HEK293 (cell line): ENCODE measurements around the gene PDE4D.

Experiments
- CTCF ChIA-PET: fragments of 350-600 bp; formaldehyde crosslinking; extraction: SDS; loops from one replicate; lab custom pipeline; 2021; ENCODE audit warnings: antibody characterized with exemption; lab: Yijun Ruan, JAX
- POLR2A ChIA-PET: fragments of 300-600 bp; formaldehyde crosslinking; extraction: SDS; loops from one replicate; lab custom pipeline; 2020; ENCODE audit warnings: antibody characterized with exemption, inconsistent platforms; lab: Yijun Ruan, JAX
- H3K27ac ChIP-seq: fragments of 200-500 bp; sonication (Bioruptor generic); 2 replicates; pipeline ENCODE4 v1.5.1; 2014; ENCODE audit warnings: low read depth, low read length, control low read depth, inconsistent platforms; ENCODE audit errors: extremely low read depth
- H3K36me3 ChIP-seq, 2 experiments: fragments of 200-500 bp in 1 of 2; sonication (Bioruptor generic) in 1 of 2; 1 replicate in 1 of 2; 2 replicates in 1 of 2; pipeline ENCODE4 v1.5.1; 2014 to 2017; ENCODE audit warnings: inconsistent platforms in 2 of 2, low read length in 2 of 2; ENCODE audit not compliant: control insufficient read depth in 2 of 2, insufficient read depth in 1 of 2
- H3K4me1 ChIP-seq: fragments of 200-500 bp; sonication (Bioruptor generic); 2 replicates; pipeline ENCODE4 v1.5.1; 2014; ENCODE audit warnings: mild to moderate bottlenecking, low read length, inconsistent platforms; ENCODE audit not compliant: control insufficient read depth, insufficient read depth
- H3K4me3 ChIP-seq: 2 replicates; pipeline ENCODE4 v1.5.1; 2011; ENCODE audit warnings: low read depth, mild to moderate bottlenecking, control low read depth, low read length, moderate library complexity
- H3K9me3 ChIP-seq: fragments of 200-500 bp; sonication (Bioruptor generic); 2 replicates; pipeline ENCODE4 v1.5.1; 2014; ENCODE audit warnings: low read depth, low read length, inconsistent platforms; ENCODE audit not compliant: control insufficient read depth, insufficient read depth
- OVOL3 ChIP-seq: fragments of 450-650 bp; formaldehyde crosslinking; IDR thresholded peaks from 2 replicates; pipeline ENCODE4 v1.5.1; 2016; ENCODE audit warnings: missing biosample characterization, missing genetic modification characterization
- SALL2 ChIP-seq: fragments of 450-650 bp; formaldehyde crosslinking; IDR thresholded peaks from 2 replicates; pipeline ENCODE4 v1.5.0; 2017; ENCODE audit warnings: missing biosample characterization, mild to moderate bottlenecking, missing genetic modification characterization, borderline replicate concordance
- SETDB1 ChIP-seq: IDR thresholded peaks from one replicate; pipeline ENCODE4 v1.6.1; 2017; ENCODE audit warnings: mild to moderate bottlenecking, low read length, moderate library complexity, mixed read lengths; ENCODE audit not compliant: insufficient read length
- SP7 ChIP-seq: fragments of 450-650 bp; formaldehyde crosslinking; IDR thresholded peaks from 2 replicates; pipeline ENCODE4 v1.5.1; 2016; ENCODE audit warnings: missing biosample characterization, missing genetic modification characterization
- WT1 ChIP-seq: fragments of 450-650 bp; formaldehyde crosslinking; IDR thresholded peaks from 2 replicates; pipeline ENCODE4 v1.5.1; 2016; ENCODE audit warnings: missing biosample characterization, missing genetic modification characterization
- ZBTB20 ChIP-seq: fragments of 450-650 bp; formaldehyde crosslinking; IDR thresholded peaks from 2 replicates; pipeline ENCODE4 v1.5.1; 2016; ENCODE audit warnings: missing biosample characterization, missing genetic modification characterization
- ZEB2 ChIP-seq: fragments of 450-650 bp; formaldehyde crosslinking; IDR thresholded peaks from 2 replicates; pipeline ENCODE4 v1.5.1; 2016; ENCODE audit warnings: missing biosample characterization, missing genetic modification characterization
- ZFP37 ChIP-seq: fragments of 450-650 bp; formaldehyde crosslinking; IDR thresholded peaks from 2 replicates; pipeline ENCODE4 v1.5.1; 2016; ENCODE audit warnings: missing biosample characterization, missing genetic modification characterization
- ZNF157 ChIP-seq: fragments of 450-650 bp; formaldehyde crosslinking; IDR thresholded peaks from 2 replicates; pipeline ENCODE4 v1.5.1; 2016; ENCODE audit warnings: missing biosample characterization, missing genetic modification characterization
- ZNF302 ChIP-seq: fragments of 450-650 bp; formaldehyde crosslinking; IDR thresholded peaks from 2 replicates; pipeline ENCODE4 v1.5.1; 2016; ENCODE audit warnings: missing biosample characterization, missing genetic modification characterization, low read depth
- ZNF366 ChIP-seq: fragments of 450-650 bp; formaldehyde crosslinking; conservative IDR thresholded peaks from 2 replicates; pipeline ENCODE4 v1.5.1; 2016; ENCODE audit warnings: missing biosample characterization, missing genetic modification characterization
- ZNF404 ChIP-seq: fragments of 450-650 bp; formaldehyde crosslinking; IDR thresholded peaks from 2 replicates; pipeline ENCODE4 v1.5.1; 2017; ENCODE audit warnings: missing biosample characterization, missing genetic modification characterization
- ZNF596 ChIP-seq: fragments of 450-650 bp; IDR thresholded peaks from 2 replicates; pipeline ENCODE4 v1.5.0; 2018; ENCODE audit warnings: missing biosample characterization, mild to moderate bottlenecking, missing genetic modification characterization, moderate library complexity
- ZNF747 ChIP-seq: fragments of 450-650 bp; formaldehyde crosslinking; IDR thresholded peaks from 2 replicates; pipeline ENCODE4 v1.5.1; 2016; ENCODE audit warnings: missing biosample characterization, missing genetic modification characterization
- ZNF791 ChIP-seq: fragments of 450-650 bp; formaldehyde crosslinking; IDR thresholded peaks from 2 replicates; pipeline ENCODE4 v1.5.1; 2016; ENCODE audit warnings: missing biosample characterization, missing genetic modification characterization
- TF ChIP-seq, protein P1 (sequence below): fragments of 450-650 bp; formaldehyde crosslinking; IDR thresholded peaks from 2 replicates; pipeline ENCODE4 v1.5.1; 2017; ENCODE audit warnings: missing biosample characterization, missing genetic modification characterization
- TF ChIP-seq, protein P2 (sequence below): fragments of 450-650 bp; formaldehyde crosslinking; IDR thresholded peaks from 2 replicates; pipeline ENCODE4; 2016; ENCODE audit warnings: missing biosample characterization, missing genetic modification characterization
- TF ChIP-seq, protein P3 (sequence below): fragments of 450-650 bp; formaldehyde crosslinking; IDR thresholded peaks from 2 replicates; pipeline ENCODE4 v1.5.1; 2016; ENCODE audit warnings: missing biosample characterization, missing genetic modification characterization
- TF ChIP-seq, protein P4 (sequence below): fragments of 450-650 bp; formaldehyde crosslinking; IDR thresholded peaks from 2 replicates; pipeline ENCODE4 v1.5.1; 2016; ENCODE audit warnings: missing biosample characterization, missing genetic modification characterization, borderline replicate concordance

PDE4D gene

DNA sequence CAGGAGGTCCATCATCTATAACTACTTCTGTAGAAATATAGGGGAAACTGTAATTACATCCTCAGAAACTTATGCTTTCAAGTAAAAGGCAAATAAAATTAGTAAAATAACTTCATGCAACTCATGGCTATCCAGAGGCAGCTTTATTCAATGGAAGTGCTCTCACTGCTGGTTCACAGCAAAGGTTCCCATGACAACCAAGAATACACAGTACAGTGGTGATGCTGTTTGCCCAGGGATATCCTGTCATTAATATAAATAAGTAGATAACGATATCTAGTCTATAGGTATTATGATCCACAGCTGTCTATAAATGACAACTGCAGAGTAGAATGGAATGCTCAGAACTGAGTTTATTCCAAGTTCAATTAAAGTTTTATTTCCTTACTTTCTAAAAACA, 390.3 kb downstream of the PDE4D start (continued):
- no peak for TF ChIP-seq ZEB2
- no peak for TF ChIP-seq SP7 (tag by site-specific recombination)
- no peak for TF ChIP-seq ZFP37 (tag by site-specific recombination)
- no peak for TF ChIP-seq WT1 (tag by site-specific recombination)
- no peak for TF ChIP-seq OVOL3 (tag by site-specific recombination)
- TF ChIP-seq ZNF366 (tag by site-specific recombination): no peak
- TF ChIP-seq, protein P1, sequence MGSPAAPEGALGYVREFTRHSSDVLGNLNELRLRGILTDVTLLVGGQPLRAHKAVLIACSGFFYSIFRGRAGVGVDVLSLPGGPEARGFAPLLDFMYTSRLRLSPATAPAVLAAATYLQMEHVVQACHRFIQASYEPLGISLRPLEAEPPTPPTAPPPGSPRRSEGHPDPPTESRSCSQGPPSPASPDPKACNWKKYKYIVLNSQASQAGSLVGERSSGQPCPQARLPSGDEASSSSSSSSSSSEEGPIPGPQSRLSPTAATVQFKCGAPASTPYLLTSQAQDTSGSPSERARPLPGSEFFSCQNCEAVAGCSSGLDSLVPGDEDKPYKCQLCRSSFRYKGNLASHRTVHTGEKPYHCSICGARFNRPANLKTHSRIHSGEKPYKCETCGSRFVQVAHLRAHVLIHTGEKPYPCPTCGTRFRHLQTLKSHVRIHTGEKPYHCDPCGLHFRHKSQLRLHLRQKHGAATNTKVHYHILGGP (tag by site-specific recombination): no peak
- TF ChIP-seq, protein P2, sequence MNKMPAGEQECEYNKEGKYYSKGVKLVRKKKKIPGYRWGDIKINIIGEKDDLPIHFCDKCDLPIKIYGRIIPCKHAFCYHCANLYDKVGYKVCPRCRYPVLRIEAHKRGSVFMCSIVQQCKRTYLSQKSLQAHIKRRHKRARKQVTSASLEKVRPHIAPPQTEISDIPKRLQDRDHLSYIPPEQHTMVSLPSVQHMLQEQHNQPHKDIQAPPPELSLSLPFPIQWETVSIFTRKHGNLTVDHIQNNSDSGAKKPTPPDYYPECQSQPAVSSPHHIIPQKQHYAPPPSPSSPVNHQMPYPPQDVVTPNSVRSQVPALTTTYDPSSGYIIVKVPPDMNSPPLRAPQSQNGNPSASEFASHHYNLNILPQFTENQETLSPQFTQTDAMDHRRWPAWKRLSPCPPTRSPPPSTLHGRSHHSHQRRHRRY (tag by site-specific recombination): no peak

DNA sequence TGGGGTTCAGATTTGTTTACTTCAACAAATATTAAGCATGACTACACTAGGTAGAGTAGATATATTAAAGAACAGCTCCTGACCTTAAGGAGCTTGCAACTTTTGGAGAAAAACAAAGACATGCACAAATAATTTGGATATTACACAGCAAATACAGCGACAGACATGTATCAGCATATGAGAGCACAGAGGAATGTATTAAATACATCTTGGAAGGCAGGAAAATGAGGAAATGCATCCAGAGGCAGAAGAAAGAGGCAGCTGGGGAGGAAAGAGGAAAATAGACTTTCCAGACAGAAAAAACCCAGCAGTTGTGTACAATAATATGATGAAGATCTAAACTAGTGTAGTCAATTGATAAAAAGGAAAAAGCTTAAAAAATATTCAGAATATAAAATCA, 392.2 kb downstream of the PDE4D start:
- Histone ChIP-seq H3K4me3 (no peak overlapping the region), H3K27ac (no peak overlapping the region), H3K4me1 (no peaks in the 10 kb centered on the region), H3K36me3 (no peaks in the 10 kb centered on the region), H3K9me3 (no peaks in the 10 kb centered on the region)
- ChIA-PET POLR2A (no interaction called here), CTCF (interaction anchor here (0.6 to 2.2 kb wide), 5 partner anchors 14 to 313 kb away, joined by 3 to 9 read pairs (median 5); no protein-coding TSS in a partner anchor)
- no peak for TF ChIP-seq ZNF404 (tag by site-specific recombination)
- no peak for TF ChIP-seq ZBTB20 (tag by site-specific recombination)
- no peak for TF ChIP-seq SETDB1
- TF ChIP-seq ZNF747 (tag by site-specific recombination): no peak
- no peak for TF ChIP-seq ZNF157
- TF ChIP-seq, protein P3, sequence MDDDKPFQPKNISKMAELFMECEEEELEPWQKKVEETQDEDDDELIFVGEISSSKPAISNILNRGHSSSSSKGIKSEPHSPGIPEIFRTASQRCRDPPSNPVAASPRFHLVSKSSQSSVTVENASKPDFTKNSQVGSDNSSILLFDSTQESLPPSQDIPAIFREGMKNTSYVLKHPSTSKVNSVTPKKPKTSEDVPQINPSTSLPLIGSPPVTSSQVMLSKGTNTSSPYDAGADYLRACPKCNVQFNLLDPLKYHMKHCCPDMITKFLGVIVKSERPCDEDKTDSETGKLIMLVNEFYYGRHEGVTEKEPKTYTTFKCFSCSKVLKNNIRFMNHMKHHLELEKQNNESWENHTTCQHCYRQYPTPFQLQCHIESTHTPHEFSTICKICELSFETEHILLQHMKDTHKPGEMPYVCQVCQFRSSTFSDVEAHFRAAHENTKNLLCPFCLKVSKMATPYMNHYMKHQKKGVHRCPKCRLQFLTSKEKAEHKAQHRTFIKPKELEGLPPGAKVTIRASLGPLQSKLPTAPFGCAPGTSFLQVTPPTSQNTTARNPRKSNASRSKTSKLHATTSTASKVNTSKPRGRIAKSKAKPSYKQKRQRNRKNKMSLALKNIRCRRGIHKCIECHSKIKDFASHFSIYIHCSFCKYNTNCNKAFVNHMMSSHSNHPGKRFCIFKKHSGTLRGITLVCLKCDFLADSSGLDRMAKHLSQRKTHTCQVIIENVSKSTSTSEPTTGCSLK (tag by site-specific recombination): no peak
- TF ChIP-seq ZNF596 (tag by site-specific recombination): no peak
- TF ChIP-seq, protein P4, sequence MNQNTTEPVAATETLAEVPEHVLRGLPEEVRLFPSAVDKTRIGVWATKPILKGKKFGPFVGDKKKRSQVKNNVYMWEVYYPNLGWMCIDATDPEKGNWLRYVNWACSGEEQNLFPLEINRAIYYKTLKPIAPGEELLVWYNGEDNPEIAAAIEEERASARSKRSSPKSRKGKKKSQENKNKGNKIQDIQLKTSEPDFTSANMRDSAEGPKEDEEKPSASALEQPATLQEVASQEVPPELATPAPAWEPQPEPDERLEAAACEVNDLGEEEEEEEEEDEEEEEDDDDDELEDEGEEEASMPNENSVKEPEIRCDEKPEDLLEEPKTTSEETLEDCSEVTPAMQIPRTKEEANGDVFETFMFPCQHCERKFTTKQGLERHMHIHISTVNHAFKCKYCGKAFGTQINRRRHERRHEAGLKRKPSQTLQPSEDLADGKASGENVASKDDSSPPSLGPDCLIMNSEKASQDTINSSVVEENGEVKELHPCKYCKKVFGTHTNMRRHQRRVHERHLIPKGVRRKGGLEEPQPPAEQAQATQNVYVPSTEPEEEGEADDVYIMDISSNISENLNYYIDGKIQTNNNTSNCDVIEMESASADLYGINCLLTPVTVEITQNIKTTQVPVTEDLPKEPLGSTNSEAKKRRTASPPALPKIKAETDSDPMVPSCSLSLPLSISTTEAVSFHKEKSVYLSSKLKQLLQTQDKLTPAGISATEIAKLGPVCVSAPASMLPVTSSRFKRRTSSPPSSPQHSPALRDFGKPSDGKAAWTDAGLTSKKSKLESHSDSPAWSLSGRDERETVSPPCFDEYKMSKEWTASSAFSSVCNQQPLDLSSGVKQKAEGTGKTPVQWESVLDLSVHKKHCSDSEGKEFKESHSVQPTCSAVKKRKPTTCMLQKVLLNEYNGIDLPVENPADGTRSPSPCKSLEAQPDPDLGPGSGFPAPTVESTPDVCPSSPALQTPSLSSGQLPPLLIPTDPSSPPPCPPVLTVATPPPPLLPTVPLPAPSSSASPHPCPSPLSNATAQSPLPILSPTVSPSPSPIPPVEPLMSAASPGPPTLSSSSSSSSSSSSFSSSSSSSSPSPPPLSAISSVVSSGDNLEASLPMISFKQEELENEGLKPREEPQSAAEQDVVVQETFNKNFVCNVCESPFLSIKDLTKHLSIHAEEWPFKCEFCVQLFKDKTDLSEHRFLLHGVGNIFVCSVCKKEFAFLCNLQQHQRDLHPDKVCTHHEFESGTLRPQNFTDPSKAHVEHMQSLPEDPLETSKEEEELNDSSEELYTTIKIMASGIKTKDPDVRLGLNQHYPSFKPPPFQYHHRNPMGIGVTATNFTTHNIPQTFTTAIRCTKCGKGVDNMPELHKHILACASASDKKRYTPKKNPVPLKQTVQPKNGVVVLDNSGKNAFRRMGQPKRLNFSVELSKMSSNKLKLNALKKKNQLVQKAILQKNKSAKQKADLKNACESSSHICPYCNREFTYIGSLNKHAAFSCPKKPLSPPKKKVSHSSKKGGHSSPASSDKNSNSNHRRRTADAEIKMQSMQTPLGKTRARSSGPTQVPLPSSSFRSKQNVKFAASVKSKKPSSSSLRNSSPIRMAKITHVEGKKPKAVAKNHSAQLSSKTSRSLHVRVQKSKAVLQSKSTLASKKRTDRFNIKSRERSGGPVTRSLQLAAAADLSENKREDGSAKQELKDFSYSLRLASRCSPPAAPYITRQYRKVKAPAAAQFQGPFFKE (tag by site-specific recombination): no peak
- TF ChIP-seq ZNF302: no peak
- TF ChIP-seq ZNF791 (tag by site-specific recombination): no peak
- TF ChIP-seq SALL2 (tag by site-specific recombination): no peak
